ENCODE measurements around the gene UBE2E3. TPM values are rescaled to one million over a fixed set of nuclear protein-coding genes. Genes with fewer than 3 reads are reported as not detected.

UBE2E3 gene
- total RNA-seq, 4 donors from 2014 or later: 84.0 to 120 (median 86.4) TPM

- no peaks in the 10 kb centered on the region for H3K4me1 ChIP-seq
- no peak overlapping the region for H3K27ac ChIP-seq
- no peak overlapping the region for H3K4me3 ChIP-seq
- H3K27me3 ChIP-seq: no peaks in the 10 kb centered on the region
- no peak for ATAC-seq
- in situ Hi-C loops (cut with MboI; ENCODE audit: low sequenced_read_pairs in 4 of 4): loop anchor here in 3 of 4 donors (25.0 kb wide), 2 partner anchors 358 to 608 kb away; partner anchors contain the start of gene ITGA4 (in 3 of the 3)
- TF ChIP-seq CTCF (IDR thresholded peaks at IDR 0.05 in 4 of 5, conservative IDR thresholded peaks at IDR 0.05 in 1 of 5): peak in 4 of 5 experiments; percentile 9 to 47 (median 26)
- no peak for TF ChIP-seq POLR2A (IDR thresholded peaks at IDR 0.05)
- H3K9me3 ChIP-seq: no peaks in the 10 kb centered on the region
- DNase-seq: no peak
- intact Hi-C loops (cut with DNase I; ENCODE audit: low total_unique reads): loop anchor here (10.0 kb wide), 1 partner anchor 610 kb away; no protein-coding TSS in a partner anchor
- H3K36me3 ChIP-seq: no peaks in the 10 kb centered on the region
These were observed 124.2 kb downstream of the UBE2E3 start for GRCh38 chr2:181104512-181105115.

- Histone ChIP-seq H3K27me3 (no peaks in the 10 kb centered on the region), H3K27ac (no peak overlapping the region), H3K4me3 (no peak overlapping the region), H3K4me1 (no peaks in the 10 kb centered on the region), H3K9me3 (no peaks in the 10 kb centered on the region), H3K36me3 (no peaks in the 10 kb centered on the region)
- TF ChIP-seq POLR2A (IDR thresholded peaks at IDR 0.05) (no peak), CTCF (IDR thresholded peaks at IDR 0.05 in 4 of 5, conservative IDR thresholded peaks at IDR 0.05 in 1 of 5) (no peak)
- in situ Hi-C loops (cut with MboI; ENCODE audit: low sequenced_read_pairs in 4 of 4) (loop anchor here in 3 of 4 donors (25.0 kb wide), 2 partner anchors 357 to 607 kb away; partner anchors contain the start of gene ITGA4 (in 3 of the 3)), intact Hi-C loops (cut with DNase I; ENCODE audit: low total_unique reads) (loop anchor here (10.0 kb wide), 1 partner anchor 609 kb away; no protein-coding TSS in a partner anchor)
- ATAC-seq: no peak
- no peak for DNase-seq
These were observed 125.2 kb downstream of the UBE2E3 start for GRCh38 chr2:181105562-181105961.

- Histone ChIP-seq H3K4me3 (no peak overlapping the region), H3K4me1 (no peaks in the 10 kb centered on the region), H3K27ac (no peak overlapping the region), H3K36me3 (no peaks in the 10 kb centered on the region), H3K27me3 (no peaks in the 10 kb centered on the region), H3K9me3 (no peaks in the 10 kb centered on the region)
- DNase-seq (no peak), ATAC-seq (no peak)
- TF ChIP-seq CTCF (IDR thresholded peaks at IDR 0.05 in 4 of 5, conservative IDR thresholded peaks at IDR 0.05 in 1 of 5) (no peak), POLR2A (IDR thresholded peaks at IDR 0.05) (no peak)
- intact Hi-C loops (cut with DNase I; ENCODE audit: low total_unique reads) (loop anchor here (10.0 kb wide), 1 partner anchor 609 kb away; no protein-coding TSS in a partner anchor), in situ Hi-C loops (cut with MboI; ENCODE audit: low sequenced_read_pairs in 4 of 4) (loop anchor here in 3 of 4 donors (25.0 kb wide), 2 partner anchors 356 to 606 kb away; partner anchors contain the start of gene ITGA4 (in 3 of the 3))
These were observed 125.8 kb downstream of the UBE2E3 start for GRCh38 chr2:181106229-181106628.

GRCh38 chr2:181106789-181107627 lies 126.6 kb downstream of the UBE2E3 start:
- no peaks in the 10 kb centered on the region for H3K9me3 ChIP-seq
- H3K4me3 ChIP-seq: no peak overlapping the region
- H3K36me3 ChIP-seq: no peaks in the 10 kb centered on the region
- no peak overlapping the region for H3K27ac ChIP-seq
- H3K27me3 ChIP-seq: no peaks in the 10 kb centered on the region
- TF ChIP-seq CTCF (IDR thresholded peaks at IDR 0.05 in 4 of 5, conservative IDR thresholded peaks at IDR 0.05 in 1 of 5) (no peak), POLR2A (IDR thresholded peaks at IDR 0.05) (no peak)
- no peaks in the 10 kb centered on the region for H3K4me1 ChIP-seq
- ATAC-seq (no peak), DNase-seq (no peak)
- intact Hi-C loops (cut with DNase I; ENCODE audit: low total_unique reads) (loop anchor here (10.0 kb wide), 1 partner anchor 608 kb away; no protein-coding TSS in a partner anchor), in situ Hi-C loops (cut with MboI; ENCODE audit: low sequenced_read_pairs in 4 of 4) (loop anchor here in 3 of 4 donors (25.0 kb wide), 2 partner anchors 355 to 605 kb away; partner anchors contain the start of gene ITGA4 (in 3 of the 3))

All from gastrocnemius medialis (tissue), 4 donors.